ENCODE measurements around the gene APOC3. TPM values are rescaled to one million over a fixed set of nuclear protein-coding genes. Genes with fewer than 3 reads are reported as not detected.
A peak's percentile ranks its signal among the peaks of the same experiment; 100 is the strongest.

Gene APOC3
- total RNA-seq, 1 donor from 2014 or later, result not detected

GRCh38 chr11:116791002-116791812, 38.5 kb upstream of the APOC3 start:
- Mint-ChIP-seq H3K4me3 (ENCODE audit: unreplicated experiment) (no peak overlapping the region), H3K27ac (ENCODE audit: unreplicated experiment) (no peak overlapping the region), H3K36me3 (ENCODE audit: low read depth, unreplicated experiment) (no peaks in the 10 kb centered on the region), H3K9me3 (ENCODE audit: unreplicated experiment) (no peaks in the 10 kb centered on the region), H3K4me1 (ENCODE audit: unreplicated experiment) (peaks cover 11% of the 10 kb centered on the region), H3K27me3 (ENCODE audit: unreplicated experiment) (peaks cover 8% of the 10 kb centered on the region)
- peak; percentile 82 for TF ChIP-seq CTCF (IDR thresholded peaks at IDR 0.05; ENCODE audit: unreplicated experiment)
- peak; percentile 93 for DNase-seq (ENCODE audit: low spot score)

- DNase-seq (ENCODE audit: low spot score), result no peak
- TF ChIP-seq CTCF (IDR thresholded peaks at IDR 0.05; ENCODE audit: unreplicated experiment), result no peak
- H3K4me1 Mint-ChIP-seq (ENCODE audit: unreplicated experiment), result peaks cover 11% of the 10 kb centered on the region
- peaks cover 8% of the 10 kb centered on the region for H3K27me3 Mint-ChIP-seq (ENCODE audit: unreplicated experiment)
- H3K9me3 Mint-ChIP-seq (ENCODE audit: unreplicated experiment), result no peaks in the 10 kb centered on the region
- H3K36me3 Mint-ChIP-seq (ENCODE audit: low read depth, unreplicated experiment), result no peaks in the 10 kb centered on the region
- no peak within 1 kb of the TSS for H3K4me3 Mint-ChIP-seq (ENCODE audit: unreplicated experiment)
- no peak within 1 kb of the TSS for H3K27ac Mint-ChIP-seq (ENCODE audit: unreplicated experiment)
Observed at GRCh38 chr11:116791813-116792143, 37.9 kb upstream of the APOC3 start, which contains the start of gene APOA5. TSS of gene APOA5 (minus strand) at chr11:116791879. CDS start at chr11:116791860, 19 bp downstream.

- Mint-ChIP-seq H3K4me3 (ENCODE audit: unreplicated experiment) (no peak overlapping the region), H3K36me3 (ENCODE audit: low read depth, unreplicated experiment) (no peaks in the 10 kb centered on the region)
- DNase-seq (ENCODE audit: low spot score), result no peak
Observed at GRCh38 chr11:116792144-116792868, 37.4 kb upstream of the APOC3 start.

GRCh38 chr11:116792869-116793771, 36.6 kb upstream of the APOC3 start:
- no peaks in the 10 kb centered on the region for H3K36me3 Mint-ChIP-seq (ENCODE audit: low read depth, unreplicated experiment)
- no peak for DNase-seq (ENCODE audit: low spot score)
- TF ChIP-seq CTCF (IDR thresholded peaks at IDR 0.05; ENCODE audit: unreplicated experiment), result no peak
- no peak overlapping the region for H3K27ac Mint-ChIP-seq (ENCODE audit: unreplicated experiment)
- H3K4me3 Mint-ChIP-seq (ENCODE audit: unreplicated experiment), result no peak overlapping the region
- H3K27me3 Mint-ChIP-seq (ENCODE audit: unreplicated experiment), result peaks cover 10% of the 10 kb centered on the region
- H3K4me1 Mint-ChIP-seq (ENCODE audit: unreplicated experiment), result peaks cover 5% of the 10 kb centered on the region
- H3K9me3 Mint-ChIP-seq (ENCODE audit: unreplicated experiment), result no peaks in the 10 kb centered on the region

More at GRCh38 chr11:116792144-116792868, 37.4 kb upstream of the APOC3 start:
- TF ChIP-seq CTCF (IDR thresholded peaks at IDR 0.05; ENCODE audit: unreplicated experiment), result no peak
- peaks cover 6% of the 10 kb centered on the region for H3K4me1 Mint-ChIP-seq (ENCODE audit: unreplicated experiment)
- peaks cover 10% of the 10 kb centered on the region for H3K27me3 Mint-ChIP-seq (ENCODE audit: unreplicated experiment)
- no peaks in the 10 kb centered on the region for H3K9me3 Mint-ChIP-seq (ENCODE audit: unreplicated experiment)
- H3K27ac Mint-ChIP-seq (ENCODE audit: unreplicated experiment), result no peak overlapping the region

Measured in endothelial cell (in vitro differentiated cells).